Calu3 (cell line): ENCODE results near the gene NPHS1. TPM values are rescaled to one million over a fixed set of nuclear protein-coding genes. Genes with fewer than 3 reads are reported as not detected.

Experiments
- BruUV-seq: library from RNA; stranded (reverse); fragments of 400-500 nt; replicated peaks from 2 replicates; lab custom pipeline; 2021; lab: Mats Ljungman, UMichigan
- CTCF ChIA-PET: fragments of 300-600 bp; sonication (Branson Sonifier 250); formaldehyde crosslinking; loops from one replicate; lab custom pipeline; 2022; ENCODE audit warnings: antibody characterized with exemption; lab: Charles Lee
- DNase-seq: peaks from one replicate; pipeline ENCODE4 v3.0.0; 2022
- H3K27ac Mint-ChIP-seq: one replicate; pipeline ENCODE4 v1.8.0; 2022; ENCODE audit warnings: mixed read lengths; ENCODE audit not compliant: unreplicated experiment
- H3K27me3 Mint-ChIP-seq: one replicate; pipeline ENCODE4 v1.8.0; 2022; ENCODE audit warnings: mixed read lengths; ENCODE audit not compliant: unreplicated experiment
- H3K36me3 Mint-ChIP-seq: one replicate; pipeline ENCODE4 v1.8.0; 2022; ENCODE audit warnings: mild to moderate bottlenecking, moderate library complexity, mixed read lengths; ENCODE audit not compliant: insufficient read depth, unreplicated experiment
- H3K4me1 Mint-ChIP-seq: one replicate; pipeline ENCODE4 v1.8.0; 2022; ENCODE audit warnings: mild to moderate bottlenecking, low read depth, mixed read lengths; ENCODE audit not compliant: unreplicated experiment
- H3K4me3 Mint-ChIP-seq: one replicate; pipeline ENCODE4 v1.8.0; 2022; ENCODE audit warnings: mild to moderate bottlenecking, low read depth, moderate library complexity, mixed read lengths; ENCODE audit not compliant: unreplicated experiment
- H3K9me3 Mint-ChIP-seq: one replicate; pipeline ENCODE4 v1.8.0; 2022; ENCODE audit warnings: low read depth, mixed read lengths; ENCODE audit not compliant: unreplicated experiment
- intact Hi-C: fragments of 100-400 bp; cut with micrococcal nuclease; formaldehyde crosslinking; loops from one replicate; pipeline ENCODE4 v1.10.0; 2022; ENCODE audit not compliant: unreplicated experiment
- total RNA-seq: library from RNA; stranded (reverse); gene quantifications from 2 replicates; pipeline ENCODE4 v1.2.3, GENCODE V29; 2022
- TF ChIP-seq, protein P1 (sequence below): fragments of 200-600 bp; IDR thresholded peaks from one replicate; pipeline ENCODE4 v1.8.0; 2022; ENCODE audit warnings: antibody characterized with exemption; ENCODE audit not compliant: unreplicated experiment

The NPHS1 gene
- total RNA-seq, 1 experiment from 2014 or later = not detected

GRCh38 chr19:35887197-35887596 lies 34.9 kb upstream of the NPHS1 start:
- CTCF ChIA-PET = no interaction called here
- intact Hi-C loops = no loop called here
- DNase-seq = no peak
- Mint-ChIP-seq H3K27ac (no peak overlapping the region), H3K4me1 (no peaks in the 10 kb centered on the region), H3K4me3 (no peak overlapping the region), H3K27me3 (no peaks in the 10 kb centered on the region), H3K36me3 (peaks cover 32% of the 10 kb centered on the region), H3K9me3 (no peaks in the 10 kb centered on the region)
- BruUV-seq = no TSS peak
- TF ChIP-seq, protein P1, sequence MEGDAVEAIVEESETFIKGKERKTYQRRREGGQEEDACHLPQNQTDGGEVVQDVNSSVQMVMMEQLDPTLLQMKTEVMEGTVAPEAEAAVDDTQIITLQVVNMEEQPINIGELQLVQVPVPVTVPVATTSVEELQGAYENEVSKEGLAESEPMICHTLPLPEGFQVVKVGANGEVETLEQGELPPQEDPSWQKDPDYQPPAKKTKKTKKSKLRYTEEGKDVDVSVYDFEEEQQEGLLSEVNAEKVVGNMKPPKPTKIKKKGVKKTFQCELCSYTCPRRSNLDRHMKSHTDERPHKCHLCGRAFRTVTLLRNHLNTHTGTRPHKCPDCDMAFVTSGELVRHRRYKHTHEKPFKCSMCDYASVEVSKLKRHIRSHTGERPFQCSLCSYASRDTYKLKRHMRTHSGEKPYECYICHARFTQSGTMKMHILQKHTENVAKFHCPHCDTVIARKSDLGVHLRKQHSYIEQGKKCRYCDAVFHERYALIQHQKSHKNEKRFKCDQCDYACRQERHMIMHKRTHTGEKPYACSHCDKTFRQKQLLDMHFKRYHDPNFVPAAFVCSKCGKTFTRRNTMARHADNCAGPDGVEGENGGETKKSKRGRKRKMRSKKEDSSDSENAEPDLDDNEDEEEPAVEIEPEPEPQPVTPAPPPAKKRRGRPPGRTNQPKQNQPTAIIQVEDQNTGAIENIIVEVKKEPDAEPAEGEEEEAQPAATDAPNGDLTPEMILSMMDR = no peak

DNA sequence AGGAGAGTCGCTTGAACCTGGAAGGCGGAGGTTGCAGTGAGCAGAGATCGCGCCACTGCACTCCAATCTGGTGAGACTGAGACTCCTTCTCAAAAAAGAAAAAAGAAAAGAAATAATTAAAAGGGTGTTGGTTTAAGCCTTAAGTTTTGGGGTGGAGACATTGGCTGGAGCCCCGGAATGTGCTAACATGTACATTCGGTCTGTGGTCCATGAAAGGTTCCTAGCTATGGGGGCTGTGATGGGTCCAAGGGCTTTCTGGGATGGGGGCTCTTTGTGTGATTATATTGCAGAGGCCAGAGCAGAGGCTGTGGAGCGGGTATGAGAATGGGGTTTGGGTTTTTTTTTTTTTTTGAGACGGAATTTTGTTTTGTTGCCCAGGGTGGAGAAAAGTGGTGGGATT lies 33.6 kb upstream of the NPHS1 start:
- no peaks in the 10 kb centered on the region for H3K4me1 Mint-ChIP-seq
- no TSS peak for BruUV-seq
- CTCF ChIA-PET = interaction anchor here (1.3 kb wide), 1 partner anchor 45 kb away, joined by 3 read pairs; no protein-coding TSS in a partner anchor
- no peak overlapping the region for H3K27ac Mint-ChIP-seq
- H3K9me3 Mint-ChIP-seq = no peaks in the 10 kb centered on the region
- no peaks in the 10 kb centered on the region for H3K27me3 Mint-ChIP-seq
- no peak for DNase-seq
- peaks cover 32% of the 10 kb centered on the region for H3K36me3 Mint-ChIP-seq
- TF ChIP-seq, protein P1 = no peak
- intact Hi-C loops = no loop called here
- H3K4me3 Mint-ChIP-seq = no peak overlapping the region

GRCh38 chr19:35885225-35885738 lies 33.0 kb upstream of the NPHS1 start:
- H3K4me3 Mint-ChIP-seq = no peak overlapping the region
- H3K9me3 Mint-ChIP-seq = no peaks in the 10 kb centered on the region
- H3K27ac Mint-ChIP-seq = no peak overlapping the region
- no peaks in the 10 kb centered on the region for H3K4me1 Mint-ChIP-seq
- H3K36me3 Mint-ChIP-seq = peaks cover 30% of the 10 kb centered on the region
- BruUV-seq = TSS peak; percentile 14
- TF ChIP-seq, protein P1 = no peak
- intact Hi-C loops = no loop called here
- no peaks in the 10 kb centered on the region for H3K27me3 Mint-ChIP-seq
- CTCF ChIA-PET = interaction anchor here (1.3 kb wide), 1 partner anchor 46 kb away, joined by 3 read pairs; no protein-coding TSS in a partner anchor
- DNase-seq = no peak

GRCh38 chr19:35883882-35884281 lies 31.6 kb upstream of the NPHS1 start:
- TF ChIP-seq, protein P1 = no peak
- Mint-ChIP-seq H3K36me3 (peaks cover 16% of the 10 kb centered on the region), H3K27ac (no peak overlapping the region), H3K4me3 (no peak overlapping the region), H3K9me3 (no peaks in the 10 kb centered on the region), H3K4me1 (peaks cover 7% of the 10 kb centered on the region), H3K27me3 (peaks cover 13% of the 10 kb centered on the region)
- intact Hi-C loops = no loop called here
- BruUV-seq = no TSS peak
- CTCF ChIA-PET = interaction anchor here (0.7 to 3.4 kb wide), 3 partner anchors 48 to 153 kb away, joined by 3 to 20 read pairs (median 5); no protein-coding TSS in a partner anchor
- DNase-seq = no peak
